ENCODE results near the gene MAP3K7.

GRCh38 chr6:90584636-90585255 is 2.1 kb downstream of the MAP3K7 start:
- no peak for TF ChIP-seq CTCF (IDR thresholded peaks at IDR 0.05; ENCODE audit: borderline replicate concordance, extremely low read depth, low read length, poor library complexity, severe bottlenecking)
- TF ChIP-seq EZH2 (IDR thresholded peaks at IDR 0.05; ENCODE audit: borderline replicate concordance, low read depth, low read length, severe bottlenecking), result no peak

Data from DND-41 (cell line).